Stomach (tissue), 4 donors: ENCODE measurements around the gene STYXL1.

ENCODE experiments used
- CTCF ChIP-seq, 7 experiments: fragments of 450-650 bp in 4 of 7; fragments of 200-600 bp in 3 of 7; sonication (generic) in 3 of 7; IDR thresholded peaks; one replicate each; pipeline ENCODE4 v1.5.1; 2016 to 2019; ENCODE audit warnings: antibody characterized with exemption in 7 of 7, control low read depth in 2 of 7, mild to moderate bottlenecking in 1 of 7
- POLR2A ChIP-seq, 4 donors: fragments of 450-650 bp; IDR thresholded peaks; one replicate each; pipeline ENCODE4 v1.6.1; 2016; ENCODE audit warnings: antibody characterized with exemption in 4 of 4, control low read depth in 2 of 4, mild to moderate bottlenecking in 1 of 4, moderate library complexity in 1 of 4

GRCh38 chr7:76062254-76062653 lies 14.5 kb upstream of the STYXL1 start:
- no peak for TF ChIP-seq CTCF (IDR thresholded peaks at IDR 0.05)
- no peak for TF ChIP-seq POLR2A (IDR thresholded peaks at IDR 0.05)
